GM19328 (cell line): ENCODE data around the gene TPM2.
A peak's percentile ranks its signal among the peaks of the same experiment; 100 is the strongest.

Experiments
- ATAC-seq: cut with Tn5 transposase; IDR thresholded peaks from one replicate; pipeline ENCODE4 v1.9.1; 2021; ENCODE audit warnings: mild to moderate bottlenecking, moderate library complexity; ENCODE audit not compliant: unreplicated experiment

Gene TPM2

GRCh38 chr9:35696520-35697215 lies 6.9 kb upstream of the TPM2 start:
- ATAC-seq = peak; percentile 70

GRCh38 chr9:35695943-35696401 lies 6.2 kb upstream of the TPM2 start:
- no peak for ATAC-seq

GRCh38 chr9:35691757-35692301 lies 2.1 kb upstream of the TPM2 start:
- ATAC-seq = no peak

- no peak for ATAC-seq
Measured at GRCh38 chr9:35691334-35691650, 1.6 kb upstream of the TPM2 start.

- ATAC-seq = no peak
Measured at GRCh38 chr9:35690614-35691333, 1.0 kb upstream of the TPM2 start.

GRCh38 chr9:35690294-35690613 lies 529 bp upstream of the TPM2 start:
- ATAC-seq = no peak

- no peak for ATAC-seq
Measured at GRCh38 chr9:35688558-35689541, 875 bp downstream of the TPM2 start.

- no peak for ATAC-seq
Measured at GRCh38 chr9:35687972-35688557, 1.7 kb downstream of the TPM2 start.

GRCh38 chr9:35687306-35687705 lies 2.4 kb downstream of the TPM2 start:
- no peak for ATAC-seq

- ATAC-seq = no peak
Measured at GRCh38 chr9:35686222-35687203, 3.2 kb downstream of the TPM2 start.

- no peak for ATAC-seq
Measured at GRCh38 chr9:35685506-35685905, 4.2 kb downstream of the TPM2 start.

GRCh38 chr9:35684921-35685320 lies 4.8 kb downstream of the TPM2 start:
- no peak for ATAC-seq

- ATAC-seq = no peak
Measured at GRCh38 chr9:35683323-35683722, 6.4 kb downstream of the TPM2 start.

GRCh38 chr9:35682520-35683315 lies 7.0 kb downstream of the TPM2 start:
- ATAC-seq = no peak

GRCh38 chr9:35682051-35682450 lies 7.7 kb downstream of the TPM2 start:
- ATAC-seq = no peak

- no peak for ATAC-seq
Measured at GRCh38 chr9:35681341-35682002, 8.3 kb downstream of the TPM2 start.

- ATAC-seq = no peak
Measured at GRCh38 chr9:35680331-35681105, 9.2 kb downstream of the TPM2 start.
